22Rv1 (cell line): Measurements from ENCODE around the gene FUZ.

Experiments
- H3K27ac ChIP-seq: fragments of 450-650 bp; 2 replicates; pipeline ENCODE4 v1.5.1; 2017
- CTCF ChIP-seq: fragments of 450-650 bp; IDR thresholded peaks from 2 replicates; pipeline ENCODE4 v1.5.1; 2017; ENCODE audit warnings: mild to moderate bottlenecking
- ZFX ChIP-seq: fragments of 450-650 bp; IDR thresholded peaks from 2 replicates; pipeline ENCODE4 v1.6.1; 2017; ENCODE audit warnings: antibody characterized with exemption, borderline replicate concordance

Gene FUZ

GRCh38 chr19:49809160-49809940 lies 3.7 kb downstream of the FUZ start:
- TF ChIP-seq ZFX = no peak
- TF ChIP-seq CTCF = peak; percentile 38
- peak overlapping the region; percentile 85 for H3K27ac ChIP-seq

GRCh38 chr19:49808711-49809159 lies 4.4 kb downstream of the FUZ start:
- H3K27ac ChIP-seq = peak overlapping the region; percentile 85
- TF ChIP-seq CTCF = no peak
- TF ChIP-seq ZFX = no peak

- peak overlapping the region; percentile 85 for H3K27ac ChIP-seq
- TF ChIP-seq CTCF (no peak), ZFX (no peak)
These were observed 5.0 kb downstream of the FUZ start for GRCh38 chr19:49807904-49808675.

- H3K27ac ChIP-seq = peak overlapping the region; percentile 85
- TF ChIP-seq ZFX (no peak), CTCF (no peak)
These were observed 5.8 kb downstream of the FUZ start for GRCh38 chr19:49807058-49807903.

- H3K27ac ChIP-seq = peak overlapping the region; percentile 85
- no peak for TF ChIP-seq CTCF
These were observed 6.5 kb downstream of the FUZ start for GRCh38 chr19:49806620-49806959.

- H3K27ac ChIP-seq = peak overlapping the region; percentile 85
- TF ChIP-seq ZFX (no peak), CTCF (no peak)
These were observed 7.1 kb downstream of the FUZ start for GRCh38 chr19:49805822-49806619.
